H1 (cell line): ENCODE data around the gene R3HDM4. TPM values are rescaled to one million over a fixed set of nuclear protein-coding genes. Genes with fewer than 3 reads are reported as not detected.

ENCODE experiments used
- CTCF ChIA-PET: fragments of 300-600 bp; sonication (Branson Sonifier 250); formaldehyde crosslinking; loops from one replicate; lab custom pipeline; 2021; ENCODE audit not compliant: partially characterized antibody; lab: Charles Lee
- POLR2A ChIA-PET: fragments of 300-600 bp; sonication (Branson Sonifier 250); formaldehyde crosslinking; loops from one replicate; lab custom pipeline; 2021; ENCODE audit warnings: inconsistent platforms; ENCODE audit not compliant: partially characterized antibody; lab: Charles Lee
- DNase-seq, 2 experiments: peaks; one replicate each; pipeline versions ENCODE4 v3.0.0 to v3.0.0-alpha.2; 2010 to 2022; ENCODE audit warnings: low spot score in 2 of 2, low read depth in 1 of 2, mixed read lengths in 1 of 2
- FAIRE-seq: peaks from 2 replicates; lab custom pipeline; 2011; peaks lifted over from hg19 to GRCh38; lab: Jason Lieb, UNC
- H2AFZ ChIP-seq: 2 replicates; pipeline ENCODE4 v1.8.1; 2012; ENCODE audit warnings: low read length, inconsistent platforms
- H2AK5ac ChIP-seq: 2 replicates; pipeline ENCODE4 v1.6.1; 2013; ENCODE audit warnings: low read depth, low read length
- H2BK120ac ChIP-seq: replicated peaks from 2 replicates; pipeline ENCODE3; 2013; ENCODE audit warnings: low read depth, low read length, inconsistent platforms
- H2BK12ac ChIP-seq: 2 replicates; pipeline ENCODE4 v1.6.1; 2013; ENCODE audit warnings: low read depth, low read length
- H2BK15ac ChIP-seq: 2 replicates; pipeline ENCODE4 v1.6.1; 2013; ENCODE audit warnings: low read length
- H2BK20ac ChIP-seq: 2 replicates; pipeline ENCODE4 v1.6.1; 2013; ENCODE audit warnings: low read length
- H2BK5ac ChIP-seq: 2 replicates; pipeline ENCODE4 v1.6.1; 2013; ENCODE audit warnings: low read depth, low read length
- H3K14ac ChIP-seq: 2 replicates; pipeline ENCODE4 v1.6.1; 2013; ENCODE audit warnings: inconsistent platforms; ENCODE audit not compliant: insufficient read length
- H3K18ac ChIP-seq: 2 replicates; pipeline ENCODE4 v1.6.1; 2013; ENCODE audit warnings: low read length; ENCODE audit errors: extremely low read depth
- H3K23ac ChIP-seq: 2 replicates; pipeline ENCODE4 v1.6.1; 2013; ENCODE audit warnings: inconsistent platforms; ENCODE audit not compliant: insufficient read length
- H3K23me2 ChIP-seq: 2 replicates; pipeline ENCODE4 v1.6.1; 2013; ENCODE audit warnings: low read depth, low read length
- H3K27ac ChIP-seq: 2 replicates; pipeline ENCODE4 v1.6.1; 2011; ENCODE audit warnings: low read depth, low read length, inconsistent platforms
- H3K27me3 ChIP-seq, 4 experiments: replicated peaks in 1 of 4; 1 replicate in 1 of 4; 2 replicates in 3 of 4; pipeline versions ENCODE4 v1.6.1 to v1.8.1; 2011 to 2013; ENCODE audit warnings: low read length in 3 of 4, mild to moderate bottlenecking in 3 of 4, inconsistent platforms in 2 of 4, mixed read lengths in 2 of 4, moderate library complexity in 1 of 4; ENCODE audit not compliant: control insufficient read depth in 3 of 4, insufficient read depth in 3 of 4; ENCODE audit errors: extremely low read depth in 1 of 4
- H3K36me3 ChIP-seq, 4 experiments: 2 replicates each; pipeline versions ENCODE4 v1.6.1 to v1.8.1; 2011 to 2013; ENCODE audit warnings: mild to moderate bottlenecking in 4 of 4, low read length in 3 of 4, moderate library complexity in 2 of 4, control low read depth in 1 of 4, inconsistent platforms in 1 of 4; ENCODE audit not compliant: insufficient read depth in 4 of 4, control insufficient read depth in 2 of 4
- H3K4ac ChIP-seq: replicated peaks from 2 replicates; pipeline ENCODE3; 2013; ENCODE audit warnings: low read length, low read depth, mixed read lengths, inconsistent platforms; ENCODE audit not compliant: insufficient read length
- H3K4me1 ChIP-seq, 4 experiments: replicated peaks in 1 of 4; 1 replicate in 1 of 4; 2 replicates in 3 of 4; pipeline versions ENCODE4 v1.6.1 to v1.8.1; 2011 to 2013; ENCODE audit warnings: low read length in 3 of 4, inconsistent platforms in 2 of 4, mixed read lengths in 1 of 4; ENCODE audit not compliant: insufficient read depth in 4 of 4, control insufficient read depth in 3 of 4
- H3K4me2 ChIP-seq, 2 experiments: 2 replicates each; pipeline versions ENCODE4 v1.6.1 to v1.8.1; 2011 to 2013; ENCODE audit warnings: low read depth in 2 of 2, low read length in 2 of 2, control low read depth in 1 of 2, inconsistent platforms in 1 of 2, mild to moderate bottlenecking in 1 of 2; ENCODE audit not compliant: insufficient read depth in 1 of 2
- H3K4me3 ChIP-seq, 4 experiments: fragments of 200-600, 300-600 bp in 1 of 4; sonication (generic), shearing (Covaris generic), sonication (Bioruptor Twin) in 1 of 4; 2 replicates each; pipeline versions ENCODE4 v1.5.1 to v1.8.1; 2011 to 2016; ENCODE audit warnings: low read length in 4 of 4, low read depth in 3 of 4, control low read depth in 2 of 4, inconsistent platforms in 2 of 4, mild to moderate bottlenecking in 2 of 4, mixed read lengths in 1 of 4, moderate library complexity in 1 of 4; ENCODE audit not compliant: insufficient read depth in 2 of 4; ENCODE audit errors: extremely low read depth in 1 of 4
- H3K56ac ChIP-seq: replicated peaks from 2 replicates; pipeline ENCODE3; 2013; ENCODE audit warnings: low read depth, mild to moderate bottlenecking, mixed read lengths, low read length, inconsistent platforms; ENCODE audit not compliant: insufficient read length
- H3K79me1 ChIP-seq: 2 replicates; pipeline ENCODE4 v1.6.1; 2013; ENCODE audit warnings: low read depth, low read length, control low read depth
- H3K79me2 ChIP-seq, 2 experiments: 2 replicates each; pipeline versions ENCODE4 v1.6.1 to v1.8.1; 2012 to 2013; ENCODE audit warnings: low read length in 2 of 2, mild to moderate bottlenecking in 2 of 2, inconsistent platforms in 1 of 2; ENCODE audit not compliant: insufficient read depth in 2 of 2, control insufficient read depth in 1 of 2
- H3K9ac ChIP-seq, 4 experiments: replicated peaks in 1 of 4; 1 replicate in 1 of 4; 2 replicates in 3 of 4; pipeline versions ENCODE4 v1.6.1 to v1.8.1; 2011 to 2013; ENCODE audit warnings: low read depth in 3 of 4, low read length in 3 of 4, control low read depth in 2 of 4, mild to moderate bottlenecking in 2 of 4, moderate library complexity in 2 of 4, inconsistent platforms in 1 of 4; ENCODE audit errors: extremely low read depth in 1 of 4
- H3K9me3 ChIP-seq, 2 experiments: 2 replicates each; pipeline versions ENCODE4 v1.6.1 to v1.8.1; 2012 to 2013; ENCODE audit warnings: mild to moderate bottlenecking in 2 of 2, moderate library complexity in 2 of 2, control low read depth in 1 of 2, inconsistent platforms in 1 of 2, low read depth in 1 of 2, low read length in 1 of 2, mixed read lengths in 1 of 2; ENCODE audit not compliant: insufficient read depth in 2 of 2
- H4K20me1 ChIP-seq, 2 experiments: replicated peaks in 1 of 2; 2 replicates each; pipeline versions ENCODE3 to v1.8.1; 2011 to 2013; ENCODE audit warnings: inconsistent platforms in 2 of 2, low read length in 2 of 2, mild to moderate bottlenecking in 1 of 2; ENCODE audit not compliant: insufficient read depth in 2 of 2, control insufficient read depth in 1 of 2
- H4K5ac ChIP-seq: 2 replicates; pipeline ENCODE4 v1.6.1; 2013; ENCODE audit warnings: low read length, low read depth, mixed read lengths, inconsistent platforms; ENCODE audit not compliant: insufficient read length
- H4K8ac ChIP-seq: 2 replicates; pipeline ENCODE4 v1.8.0; 2013; ENCODE audit warnings: mild to moderate bottlenecking, moderate library complexity, low read length, inconsistent platforms; ENCODE audit not compliant: insufficient read depth; ENCODE audit errors: extremely low read depth
- H4K91ac ChIP-seq: replicated peaks from 2 replicates; pipeline ENCODE3; 2013; ENCODE audit warnings: low read length, mixed read lengths, inconsistent platforms; ENCODE audit not compliant: insufficient read length
- CBX5 ChIP-seq: fragments of 300-800, 300-1000 bp; sonication (generic); IDR thresholded peaks from 2 replicates; pipeline ENCODE4 v1.7.1; 2016; ENCODE audit warnings: antibody characterized with exemption, low read length, low read depth
- CEBPB ChIP-seq: IDR thresholded peaks from 2 replicates; pipeline ENCODE4 v1.6.1; 2012; ENCODE audit warnings: low read depth, low read length
- CREB1 ChIP-seq: IDR thresholded peaks from 2 replicates; pipeline ENCODE4 v1.6.1; 2012; ENCODE audit warnings: inconsistent platforms
- EP300 ChIP-seq, 2 experiments: IDR thresholded peaks; 1 replicate in 1 of 2; 2 replicates in 1 of 2; pipeline ENCODE4 v1.6.1; 2011 to 2012; ENCODE audit warnings: low read depth in 2 of 2, low read length in 2 of 2, mild to moderate bottlenecking in 2 of 2, borderline replicate concordance in 1 of 2, inconsistent platforms in 1 of 2, moderate library complexity in 1 of 2
- GABPA ChIP-seq: IDR thresholded peaks from 2 replicates; pipeline ENCODE4 v1.6.1; 2011; ENCODE audit warnings: mild to moderate bottlenecking, low read length, moderate library complexity, borderline replicate concordance; ENCODE audit not compliant: insufficient read depth
- HDAC2 ChIP-seq, 2 experiments: fragments of 300-600 bp in 1 of 2; sonication (generic) in 1 of 2; IDR thresholded peaks; 2 replicates each; pipeline ENCODE4 v1.6.1; 2011 to 2012; ENCODE audit warnings: low read depth in 2 of 2, low read length in 2 of 2, mild to moderate bottlenecking in 2 of 2, moderate library complexity in 2 of 2, borderline replicate concordance in 1 of 2, inconsistent platforms in 1 of 2
- NRF1 ChIP-seq: IDR thresholded peaks from 2 replicates; pipeline ENCODE4 v1.6.1; 2011; ENCODE audit warnings: mild to moderate bottlenecking, low read depth, low read length, improper control_type of control experiment
- PHF8 ChIP-seq: fragments of 200-600 bp; sonication (generic); conservative IDR thresholded peaks from 2 replicates; pipeline ENCODE4 v1.7.1; 2012; ENCODE audit warnings: low read depth, mild to moderate bottlenecking, inconsistent platforms, low read length, moderate library complexity
- RBBP5 ChIP-seq: IDR thresholded peaks from 2 replicates; pipeline ENCODE4 v1.7.1; 2012; ENCODE audit warnings: low read depth, mild to moderate bottlenecking, inconsistent platforms, low read length, moderate library complexity, borderline replicate concordance
- TAF7 ChIP-seq: optimal IDR thresholded peaks from 2 replicates; pipeline ENCODE3; 2011; ENCODE audit warnings: low read depth, mild to moderate bottlenecking, inconsistent platforms, low read length, moderate library complexity, borderline replicate concordance
- YY1 ChIP-seq: IDR thresholded peaks from 2 replicates; pipeline ENCODE4 v1.6.1; 2011; ENCODE audit warnings: low read depth, mild to moderate bottlenecking, low read length
- WGBS, 2 experiments: shearing (Covaris generic) in 1 of 2; methylation state at CpG; one replicate each; pipeline versions ENCODE4 v1.1.6 to v1.1.7; 2013 to 2015; ENCODE audit warnings: low lambda C conversion rate in 2 of 2, mixed read lengths in 2 of 2, inconsistent platforms in 1 of 2, low coverage in 1 of 2, missing lambda C conversion rate in 1 of 2; ENCODE audit not compliant: insufficient replicate concordance in 2 of 2, insufficient coverage in 1 of 2, insufficient read length in 1 of 2; ENCODE audit errors: extremely low coverage in 1 of 2, missing lambda C conversion rate in 1 of 2; 5-methylcytosine and 5-hydroxymethylcytosine counted together
- polyA plus RNA-seq, 7 experiments: library from polyadenylated mRNA; depleted of rRNA in 3 of 7; stranded (reverse) in 5 of 7; unstranded in 2 of 7; fragments of >200 nt in 5 of 7; fragments of 200-250 nt in 2 of 7; gene quantifications; 1 replicate in 5 of 7; 2 replicates in 1 of 7; 4 replicates in 1 of 7; pipeline versions ENCODE4 v1.2.1 to v1.2.3, GENCODE V29; 2011 to 2013; ENCODE audit warnings: missing spikeins in 2 of 7, mixed read lengths in 2 of 7
- total RNA-seq: library from RNA; stranded (reverse); fragmentation: NEBNext Ultra II Directional; extraction: Animal tissue kit (Norgen Biotek cat#: 25700); gene quantifications from 2 replicates; pipeline ENCODE4 v1.2.1, GENCODE V29; 2021
- TF ChIP-seq, protein P1 (sequence below): IDR thresholded peaks from 2 replicates; pipeline ENCODE4 v1.6.1; 2012; ENCODE audit warnings: inconsistent platforms

R3HDM4 gene
- total and polyA plus RNA-seq, 2 of the 8 experiments (the other 6 are each of a cell fraction or from before 2014, with no cell fraction given) = 76.8 to 102 TPM

DNA sequence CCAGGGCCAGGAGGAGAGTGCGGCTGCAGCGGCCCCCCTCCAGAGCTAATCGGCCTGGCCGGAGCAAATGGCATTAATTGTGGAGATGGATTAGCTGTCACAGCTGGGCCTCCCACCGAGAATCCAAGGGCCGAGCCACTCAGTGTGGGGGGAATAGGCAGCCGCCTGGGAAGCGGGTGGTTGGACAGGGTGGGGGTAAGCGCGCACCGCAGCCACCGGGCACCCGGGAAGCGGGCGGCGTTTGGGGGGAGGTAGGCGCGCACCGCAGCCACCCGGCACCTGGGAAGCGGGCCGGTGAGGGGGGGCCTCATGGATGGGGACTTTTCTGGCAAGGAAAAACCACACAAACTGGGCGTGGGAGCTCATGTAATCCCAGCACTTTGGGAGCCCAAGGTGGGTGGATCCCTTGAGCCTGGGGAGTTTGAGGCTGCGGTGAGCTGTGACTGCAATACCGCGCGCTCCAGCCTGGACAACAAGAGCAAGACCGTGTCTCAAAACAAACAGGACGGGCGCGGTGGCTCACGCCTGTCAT lies 9.7 kb downstream of the R3HDM4 start:
- Histone ChIP-seq H3K23me2 (peaks cover 3% of the 10 kb centered on the region; the same call in 1 of the 2 replicates), H3K4ac (no peak overlapping the region), H3K14ac (no peak overlapping the region), H3K9me3 (no peaks in the 10 kb centered on the region), H3K23ac (no peak overlapping the region), H2AK5ac (no peak overlapping the region), H2BK120ac (no peak overlapping the region), H2BK15ac (no peak overlapping the region), H4K8ac (no peak overlapping the region), H3K27me3 (no peaks in the 10 kb centered on the region), H3K79me2 (peaks cover 0 to 26% of the 10 kb centered on the region in 2 experiments; a peak in 2 of 4 replicates), H4K20me1 (peaks cover 13 to 33% of the 10 kb centered on the region in 2 experiments), H2BK20ac (no peak overlapping the region), H3K9ac (no peak overlapping the region), H4K91ac (no peak overlapping the region), H3K56ac (no peak overlapping the region), H2BK5ac (no peak overlapping the region), H3K4me2 (no peak overlapping the region), H3K79me1 (peaks cover 7% of the 10 kb centered on the region), H3K18ac (no peak overlapping the region), H3K4me3 (no peak overlapping the region), H2AFZ (no peak overlapping the region), H3K4me1 (peaks cover 0 to 10% (median 4%) of the 10 kb centered on the region in 4 experiments; a peak in 4 of 7 replicates), H3K36me3 (peaks cover 0 to 11% (median 2%) of the 10 kb centered on the region in 4 experiments; a peak in 2 of 8 replicates), H2BK12ac (no peak overlapping the region), H3K27ac (no peak overlapping the region), H4K5ac (no peak overlapping the region)
- WGBS, 2 experiments = 91% methylated on average over 28 of the region's 32 CpGs; no CpG with 5 or more reads in 1 of the 2 experiments
- no peak for FAIRE-seq
- no peak for DNase-seq
- CTCF ChIA-PET = interaction anchor here (0.7 to 2.2 kb wide), 6 partner anchors 10 to 133 kb away, joined by 3 to 8 read pairs (median 5); partner anchors contain the start of genes KISS1R, MED16 and RNU6-9
- POLR2A ChIA-PET = interaction anchor here (0.6 to 1.4 kb wide), 8 partner anchors 8 to 124 kb away, joined by 3 to 5 read pairs (median 4); partner anchors contain the start of genes PTBP1 and WDR18
- no peak for TF ChIP-seq EP300 (IDR thresholded peaks at IDR 0.05; ENCODE audit: borderline replicate concordance in 1 of 2, low read depth in 2 of 2, low read length in 2 of 2)
- TF ChIP-seq NRF1 = no peak
- no peak for TF ChIP-seq RBBP5
- TF ChIP-seq YY1 = no peak
- no peak for TF ChIP-seq GABPA
- TF ChIP-seq HDAC2 (IDR thresholded peaks at IDR 0.05; ENCODE audit: borderline replicate concordance in 1 of 2, low read depth in 2 of 2, low read length in 2 of 2) = no peak
- TF ChIP-seq PHF8 = no peak
- TF ChIP-seq CBX5 = no peak
- TF ChIP-seq, protein P1, sequence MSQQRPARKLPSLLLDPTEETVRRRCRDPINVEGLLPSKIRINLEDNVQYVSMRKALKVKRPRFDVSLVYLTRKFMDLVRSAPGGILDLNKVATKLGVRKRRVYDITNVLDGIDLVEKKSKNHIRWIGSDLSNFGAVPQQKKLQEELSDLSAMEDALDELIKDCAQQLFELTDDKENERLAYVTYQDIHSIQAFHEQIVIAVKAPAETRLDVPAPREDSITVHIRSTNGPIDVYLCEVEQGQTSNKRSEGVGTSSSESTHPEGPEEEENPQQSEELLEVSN = no peak
- no peak for TF ChIP-seq TAF7
- TF ChIP-seq CREB1 = no peak
- TF ChIP-seq CEBPB = no peak
